Immature natural killer cell (primary cell): ENCODE measurements around the gene RBM34. TPM values are rescaled to one million over a fixed set of nuclear protein-coding genes. Genes with fewer than 3 reads are reported as not detected.
A peak's percentile ranks its signal among the peaks of the same experiment; 100 is the strongest.

ENCODE experiments used
- DNase-seq, 3 donors: peaks; one replicate each; pipeline ENCODE4 v3.0.0; 2022; ENCODE audit warnings: mixed read lengths in 1 of 3
- H3K27ac Mint-ChIP-seq, 6 donors: one replicate each; pipeline ENCODE4 v1.8.0; 2020; ENCODE audit warnings: mixed read lengths in 6 of 6, mild to moderate bottlenecking in 5 of 6, inconsistent platforms in 4 of 6, moderate library complexity in 3 of 6
- H3K27me3 Mint-ChIP-seq, 3 donors: one replicate each; pipeline ENCODE4 v1.8.0; 2020 to 2021; ENCODE audit warnings: low read depth in 3 of 3, mild to moderate bottlenecking in 3 of 3, mixed read lengths in 3 of 3, moderate library complexity in 3 of 3, inconsistent platforms in 1 of 3
- H3K36me3 Mint-ChIP-seq, 3 donors: one replicate each; pipeline ENCODE4 v1.8.0; 2020; ENCODE audit warnings: mixed read lengths in 3 of 3, inconsistent platforms in 2 of 3, mild to moderate bottlenecking in 2 of 3
- H3K4me1 Mint-ChIP-seq, 2 donors: one replicate each; pipeline ENCODE4 v1.8.0; 2020; ENCODE audit warnings: inconsistent platforms in 2 of 2, mild to moderate bottlenecking in 2 of 2, mixed read lengths in 2 of 2, moderate library complexity in 1 of 2
- H3K4me3 Mint-ChIP-seq, 5 donors: one replicate each; pipeline ENCODE4 v1.8.0; 2020; ENCODE audit warnings: mild to moderate bottlenecking in 5 of 5, mixed read lengths in 5 of 5, inconsistent platforms in 3 of 5, moderate library complexity in 3 of 5
- H3K9me3 Mint-ChIP-seq, 6 donors: one replicate each; pipeline ENCODE4 v1.8.0; 2020; ENCODE audit warnings: mild to moderate bottlenecking in 6 of 6, mixed read lengths in 6 of 6, inconsistent platforms in 4 of 6, moderate library complexity in 3 of 6
- polyA plus RNA-seq, 3 donors: library from polyadenylated mRNA; unstranded; fragments of 300-500 nt; fragmentation: Illumina TruSeq; gene quantifications; one replicate each; pipeline ENCODE4 v1.2.3, GENCODE V29; 2021

The RBM34 gene
- polyA plus RNA-seq, 3 donors from 2014 or later = 42.2 to 72.6 (median 57.7) TPM

- no peak overlapping the region for H3K27ac Mint-ChIP-seq
- no peak for DNase-seq
- peaks cover 0 to 3% (median 0%) of the 10 kb centered on the region in 3 donors for H3K27me3 Mint-ChIP-seq
- H3K4me1 Mint-ChIP-seq = peaks cover 4 to 11% of the 10 kb centered on the region in 2 donors
- H3K9me3 Mint-ChIP-seq = no peaks in the 10 kb centered on the region
- no peak overlapping the region for H3K4me3 Mint-ChIP-seq
- H3K36me3 Mint-ChIP-seq = peaks cover 5 to 32% (median 12%) of the 10 kb centered on the region in 3 donors
Observed at GRCh38 chr1:235145639-235146038, 15.4 kb downstream of the RBM34 start.

- H3K4me3 Mint-ChIP-seq = no peak overlapping the region
- DNase-seq = no peak
- H3K27ac Mint-ChIP-seq = no peak overlapping the region
- H3K36me3 Mint-ChIP-seq = peaks cover 0 to 41% (median 15%) of the 10 kb centered on the region in 3 donors
- H3K9me3 Mint-ChIP-seq = no peaks in the 10 kb centered on the region
- peaks cover 0 to 3% (median 0%) of the 10 kb centered on the region in 3 donors for H3K27me3 Mint-ChIP-seq
- peaks cover 3 to 6% of the 10 kb centered on the region in 2 donors for H3K4me1 Mint-ChIP-seq
Observed at GRCh38 chr1:235142991-235143390, 18.1 kb downstream of the RBM34 start.

GRCh38 chr1:235139315-235139714, 21.7 kb downstream of the RBM34 start:
- Mint-ChIP-seq H3K4me3 (no peak overlapping the region), H3K9me3 (no peaks in the 10 kb centered on the region), H3K4me1 (peaks cover 3 to 6% of the 10 kb centered on the region in 2 donors), H3K27ac (no peak overlapping the region), H3K36me3 (peaks cover 7 to 57% (median 31%) of the 10 kb centered on the region in 3 donors), H3K27me3 (peaks cover 0 to 3% (median 0%) of the 10 kb centered on the region in 3 donors)
- no peak for DNase-seq

- Mint-ChIP-seq H3K27me3 (peaks cover 0 to 3% (median 0%) of the 10 kb centered on the region in 3 donors), H3K36me3 (peaks cover 7 to 56% (median 31%) of the 10 kb centered on the region in 3 donors), H3K4me3 (no peak overlapping the region), H3K27ac (peak overlapping the region in 2 of 6 donors; percentile 3 to 81), H3K9me3 (no peaks in the 10 kb centered on the region), H3K4me1 (peaks cover 3 to 6% of the 10 kb centered on the region in 2 donors)
- no peak for DNase-seq
Observed at GRCh38 chr1:235138821-235139220, 22.2 kb downstream of the RBM34 start.

GRCh38 chr1:235136111-235136510, 24.9 kb downstream of the RBM34 start:
- H3K4me1 Mint-ChIP-seq = peaks cover 1 to 6% of the 10 kb centered on the region in 2 donors
- H3K27me3 Mint-ChIP-seq = peaks cover 0 to 2% (median 0%) of the 10 kb centered on the region in 3 donors
- no peak overlapping the region for H3K27ac Mint-ChIP-seq
- H3K4me3 Mint-ChIP-seq = no peak overlapping the region
- H3K9me3 Mint-ChIP-seq = no peaks in the 10 kb centered on the region
- DNase-seq = no peak
- H3K36me3 Mint-ChIP-seq = peaks cover 12 to 48% (median 28%) of the 10 kb centered on the region in 3 donors

- DNase-seq = no peak
- peaks cover 12 to 42% (median 23%) of the 10 kb centered on the region in 3 donors for H3K36me3 Mint-ChIP-seq
- H3K4me3 Mint-ChIP-seq = no peak overlapping the region
- H3K27ac Mint-ChIP-seq = no peak overlapping the region
- H3K4me1 Mint-ChIP-seq = peaks cover 3 to 10% of the 10 kb centered on the region in 2 donors
- peaks cover 0 to 2% (median 0%) of the 10 kb centered on the region in 3 donors for H3K27me3 Mint-ChIP-seq
- no peaks in the 10 kb centered on the region for H3K9me3 Mint-ChIP-seq
Observed at GRCh38 chr1:235134171-235134570, 26.9 kb downstream of the RBM34 start.

GRCh38 chr1:235133086-235133485, 28.0 kb downstream of the RBM34 start:
- Mint-ChIP-seq H3K36me3 (peaks cover 12 to 32% (median 16%) of the 10 kb centered on the region in 3 donors), H3K4me1 (peaks cover 11 to 14% of the 10 kb centered on the region in 2 donors), H3K27me3 (peaks cover 5 to 13% (median 10%) of the 10 kb centered on the region in 3 donors), H3K9me3 (no peaks in the 10 kb centered on the region), H3K27ac (peak overlapping the region in 2 of 6 donors; percentile 15 to 43), H3K4me3 (no peak overlapping the region)
- no peak for DNase-seq

- H3K36me3 Mint-ChIP-seq = peaks cover 9 to 24% (median 10%) of the 10 kb centered on the region in 3 donors
- H3K9me3 Mint-ChIP-seq = no peaks in the 10 kb centered on the region
- H3K27ac Mint-ChIP-seq = peak overlapping the region in 2 of 6 donors; percentile 31 to 40
- peaks cover 22 to 25% of the 10 kb centered on the region in 2 donors for H3K4me1 Mint-ChIP-seq
- peaks cover 5 to 18% (median 14%) of the 10 kb centered on the region in 3 donors for H3K27me3 Mint-ChIP-seq
- H3K4me3 Mint-ChIP-seq = no peak overlapping the region
- DNase-seq = no peak
Observed at GRCh38 chr1:235131961-235132360, 29.1 kb downstream of the RBM34 start.

- no peaks in the 10 kb centered on the region for H3K9me3 Mint-ChIP-seq
- H3K4me3 Mint-ChIP-seq = no peak overlapping the region
- DNase-seq = no peak
- peaks cover 5 to 18% (median 14%) of the 10 kb centered on the region in 3 donors for H3K27me3 Mint-ChIP-seq
- peak overlapping the region in 4 of 6 donors; percentile 17 to 72 (median 49) for H3K27ac Mint-ChIP-seq
- peaks cover 32 to 35% of the 10 kb centered on the region in 2 donors for H3K4me1 Mint-ChIP-seq
- peaks cover 0 to 13% (median 9%) of the 10 kb centered on the region in 3 donors for H3K36me3 Mint-ChIP-seq
Observed at GRCh38 chr1:235130766-235131270, 30.2 kb downstream of the RBM34 start.

- peak overlapping the region; percentile 83 to 96 (median 92) for H3K27ac Mint-ChIP-seq
Observed at GRCh38 chr1:235129774-235130570, 31.1 kb downstream of the RBM34 start.

GRCh38 chr1:235128456-235129328, 32.4 kb downstream of the RBM34 start, which contains the start of gene TOMM20:
TSS of gene TOMM20 (minus strand) at chr1:235128837. CDS start at chr1:235128715, 122 bp downstream.
- peaks cover 5 to 18% (median 14%) of the 10 kb centered on the region in 3 donors for H3K27me3 Mint-ChIP-seq
- H3K4me1 Mint-ChIP-seq = peaks cover 40 to 56% of the 10 kb centered on the region in 2 donors
- H3K4me3 Mint-ChIP-seq = peak within 1 kb of the TSS; percentile 90 to 97 (median 96)
- peaks cover 0 to 5% (median 4%) of the 10 kb centered on the region in 3 donors for H3K36me3 Mint-ChIP-seq
- H3K27ac Mint-ChIP-seq = peak within 1 kb of the TSS; percentile 90 to 97 (median 96)
- H3K9me3 Mint-ChIP-seq = no peaks in the 10 kb centered on the region
- peak; percentile 96 to 97 (median 97) for DNase-seq

More at GRCh38 chr1:235129774-235130570, 31.1 kb downstream of the RBM34 start:
- H3K9me3 Mint-ChIP-seq = no peaks in the 10 kb centered on the region
- no peak for DNase-seq
- H3K4me1 Mint-ChIP-seq = peaks cover 32 to 44% of the 10 kb centered on the region in 2 donors
- H3K36me3 Mint-ChIP-seq = peaks cover 0 to 9% (median 5%) of the 10 kb centered on the region in 3 donors
- peak overlapping the region; percentile 44 to 97 (median 96) for H3K4me3 Mint-ChIP-seq
- H3K27me3 Mint-ChIP-seq = peaks cover 5 to 18% (median 14%) of the 10 kb centered on the region in 3 donors

- Mint-ChIP-seq H3K27me3 (peaks cover 5 to 18% (median 14%) of the 10 kb centered on the region in 3 donors), H3K4me1 (peaks cover 46 to 64% of the 10 kb centered on the region in 2 donors), H3K4me3 (peak overlapping the region; percentile 90 to 97 (median 96)), H3K27ac (peak overlapping the region; percentile 89 to 97 (median 96)), H3K9me3 (no peaks in the 10 kb centered on the region), H3K36me3 (peaks cover 0 to 3% (median 3%) of the 10 kb centered on the region in 3 donors)
- DNase-seq = no peak
Observed at GRCh38 chr1:235127732-235128455, 33.2 kb downstream of the RBM34 start.
